Activated effector memory CD4-positive, alpha-beta T cell treated with anti-CD3 and anti-CD28 coated beads, Interleukin-2, amount 50 U/mL, for 16 hours (primary cell): ENCODE measurements around the gene PI16.
"Not testable (repeated sequence)": the region's sequence is repeated elsewhere in the genome, so short reads cannot be mapped to it uniquely, and the experiment has no call there.

Source experiments
- DNase-seq: peaks from one replicate; pipeline ENCODE4 v3.0.0-alpha.2; 2020

Gene PI16

DNA sequence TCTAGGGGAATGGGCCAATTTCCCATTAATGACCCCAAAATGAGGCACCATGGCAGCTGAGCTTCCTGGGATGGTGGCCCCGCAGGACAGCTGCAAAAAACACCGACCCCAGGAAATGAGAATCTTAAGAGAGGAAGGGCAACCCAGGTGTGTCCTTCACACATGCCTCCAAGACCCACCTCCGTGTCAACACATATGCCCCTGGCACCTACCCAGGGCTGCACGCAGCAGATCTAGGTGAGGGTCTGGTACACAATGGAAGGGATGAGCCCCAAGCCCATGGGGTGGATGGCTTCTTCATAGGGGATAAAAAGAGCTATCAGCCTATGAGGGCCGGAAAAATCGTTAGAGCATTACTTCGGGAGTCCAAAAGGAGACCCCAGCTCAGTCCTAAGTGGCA lies 22.0 kb downstream of the PI16 start:
- no peak for DNase-seq

DNA sequence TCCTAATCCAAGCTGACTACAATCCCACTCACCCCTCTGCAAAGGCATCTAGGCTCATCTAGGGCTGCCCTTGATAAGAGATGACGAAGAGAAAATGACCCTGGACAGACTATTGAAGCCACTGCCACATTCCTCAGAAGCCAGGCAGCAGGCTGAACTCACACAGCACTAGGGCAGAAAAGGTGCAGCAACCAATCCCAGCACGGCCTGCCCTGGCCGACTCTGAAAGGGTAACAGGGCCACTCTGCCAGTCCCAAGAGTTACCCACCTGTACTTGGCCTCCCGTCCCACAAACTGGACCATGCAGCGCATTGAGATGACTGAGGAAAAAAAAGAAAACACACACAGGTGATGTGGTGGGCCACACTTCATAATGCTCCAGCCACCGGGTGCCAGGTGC lies 22.4 kb downstream of the PI16 start:
- DNase-seq, result no peak

DNA sequence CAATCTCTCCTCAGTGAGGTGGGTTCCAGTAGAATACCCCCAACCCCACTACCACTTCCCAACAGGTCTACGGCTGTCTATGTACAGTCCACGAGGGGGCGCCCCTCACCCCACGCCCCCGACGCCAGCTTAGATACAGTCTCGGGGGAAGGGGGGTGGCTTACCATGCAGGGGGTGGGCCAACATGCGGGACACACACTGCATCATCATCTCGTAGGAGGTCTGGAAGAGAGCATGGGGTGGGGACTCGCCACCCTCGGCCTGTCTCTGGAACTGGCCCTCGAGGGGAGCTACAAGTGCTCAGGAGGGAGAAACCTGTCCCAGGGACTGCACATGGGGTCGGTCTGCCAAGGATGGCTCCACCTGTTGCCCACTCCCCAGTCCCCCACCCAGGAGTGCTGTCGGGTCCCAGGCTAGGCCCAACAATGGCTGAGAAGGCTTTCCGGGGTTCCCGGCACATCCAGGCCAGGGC lies 23.0 kb downstream of the PI16 start:
- DNase-seq, result peak; percentile 68

DNA sequence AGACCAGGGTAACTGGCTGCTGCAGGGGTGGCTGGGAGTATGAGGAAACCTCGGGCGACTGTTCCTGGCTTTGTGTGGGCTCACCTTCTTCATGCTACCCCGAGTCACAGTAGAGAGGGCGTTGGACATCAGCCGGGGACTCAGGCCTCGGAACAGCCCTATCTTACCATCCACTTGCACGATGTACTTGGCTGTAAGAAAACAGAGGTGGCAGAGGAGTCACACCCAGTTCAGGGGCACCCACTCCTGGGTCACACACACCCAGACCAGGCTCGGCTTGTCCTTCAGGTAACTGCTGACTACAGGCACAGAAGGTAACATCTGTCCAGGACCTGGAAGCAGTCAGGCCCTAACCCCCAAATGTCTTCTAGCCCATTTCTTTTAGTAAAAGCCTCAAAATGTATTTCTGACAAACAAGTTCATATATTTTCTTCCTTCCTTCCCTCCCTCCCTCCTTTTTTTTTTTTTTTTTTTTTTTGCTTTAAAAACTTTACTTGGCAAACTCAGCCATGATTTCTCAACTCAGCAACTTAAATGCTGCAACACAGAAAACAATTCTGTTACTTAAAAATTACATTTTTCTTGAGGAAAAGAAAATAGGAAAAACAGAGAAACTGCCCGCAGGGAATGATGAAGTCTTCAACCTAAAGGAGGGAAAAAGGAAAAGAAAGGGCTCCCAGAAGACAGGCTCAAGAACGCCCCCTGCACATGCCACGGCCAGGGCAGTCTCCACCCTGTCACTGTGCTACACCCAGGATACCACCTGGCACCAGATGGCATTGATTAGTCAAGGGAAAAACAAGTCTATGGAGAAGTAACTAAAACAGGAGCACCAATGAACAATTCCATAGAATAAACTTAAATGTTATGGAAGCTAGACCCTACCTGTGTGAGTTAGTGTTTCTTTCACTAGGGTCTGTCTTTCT lies 24.1 kb downstream of the PI16 start:
- DNase-seq, result no peak

DNA sequence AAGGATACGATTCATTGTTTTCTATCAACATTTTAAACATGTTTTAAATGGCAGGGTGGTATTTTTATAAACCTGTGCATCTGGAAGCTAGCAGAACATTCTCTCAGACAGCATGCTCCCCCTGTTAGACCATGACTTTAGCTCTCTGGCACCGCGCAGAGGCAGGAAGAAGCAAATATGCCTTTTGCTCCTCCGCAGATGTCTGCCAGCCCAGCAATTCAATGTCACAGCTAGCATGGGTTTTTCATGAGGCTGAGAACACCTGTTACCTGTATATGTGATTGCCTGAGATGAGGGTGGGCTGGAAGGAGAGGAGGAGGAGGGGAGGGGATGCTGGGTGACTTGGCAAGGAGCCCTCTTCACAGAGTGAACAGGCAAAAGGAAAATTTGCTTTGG lies 24.8 kb downstream of the PI16 start:
- DNase-seq, result peak; percentile 71

DNA sequence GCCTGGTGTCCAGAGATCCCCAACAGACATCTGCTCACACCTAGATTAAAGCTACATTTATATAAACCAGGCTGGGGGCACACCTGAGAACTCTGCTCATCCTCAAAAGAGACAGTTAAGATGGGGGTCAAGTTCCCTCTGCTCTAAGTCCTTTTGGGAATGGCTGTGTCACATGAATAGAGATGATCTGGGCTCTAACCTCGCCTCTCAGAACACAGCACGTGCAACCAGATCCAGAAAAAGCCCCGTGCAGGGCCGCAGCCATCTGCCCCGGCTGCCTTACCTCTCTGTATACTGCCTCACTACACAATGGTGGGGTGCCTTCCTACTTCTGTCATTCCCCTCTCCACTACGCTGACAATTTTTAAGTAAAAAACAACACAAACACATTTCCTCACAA lies 25.6 kb downstream of the PI16 start:
- DNase-seq, result no peak

DNA sequence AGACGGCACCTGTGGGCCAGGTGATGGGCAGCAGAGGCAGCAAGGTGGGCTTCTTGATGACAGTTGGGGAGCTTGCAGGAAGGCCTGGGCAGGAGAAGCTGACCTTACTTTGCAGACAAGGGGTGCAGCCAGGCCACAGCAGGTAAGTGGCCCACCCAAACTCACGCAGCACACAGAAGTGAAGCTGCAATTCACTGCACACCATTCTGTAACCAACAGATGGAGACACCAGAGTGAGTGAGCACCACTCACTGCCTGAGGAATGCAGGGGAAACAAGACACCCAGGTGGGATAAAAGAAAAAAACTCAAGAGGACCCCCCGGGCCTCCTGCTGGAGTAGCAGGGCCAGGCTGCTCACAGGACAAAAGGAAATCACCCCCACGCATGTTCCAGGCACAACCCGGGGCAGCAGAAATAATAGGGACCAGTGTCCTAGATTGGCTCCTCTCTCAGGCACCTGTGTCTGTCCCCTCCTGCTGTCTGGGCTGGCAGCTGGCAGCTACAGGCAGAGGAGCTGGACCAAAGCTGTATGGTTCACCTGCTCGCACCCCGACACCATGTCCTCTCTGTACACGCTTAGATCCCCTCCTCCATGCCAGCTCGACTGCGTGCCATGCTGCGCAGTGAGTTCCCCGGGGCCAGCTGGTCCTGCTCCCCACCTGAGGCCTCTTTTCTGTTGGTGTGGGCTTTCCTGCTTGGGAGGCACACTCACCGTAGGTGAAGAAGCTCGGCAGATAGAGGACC lies 26.5 kb downstream of the PI16 start:
- no peak for DNase-seq

DNA sequence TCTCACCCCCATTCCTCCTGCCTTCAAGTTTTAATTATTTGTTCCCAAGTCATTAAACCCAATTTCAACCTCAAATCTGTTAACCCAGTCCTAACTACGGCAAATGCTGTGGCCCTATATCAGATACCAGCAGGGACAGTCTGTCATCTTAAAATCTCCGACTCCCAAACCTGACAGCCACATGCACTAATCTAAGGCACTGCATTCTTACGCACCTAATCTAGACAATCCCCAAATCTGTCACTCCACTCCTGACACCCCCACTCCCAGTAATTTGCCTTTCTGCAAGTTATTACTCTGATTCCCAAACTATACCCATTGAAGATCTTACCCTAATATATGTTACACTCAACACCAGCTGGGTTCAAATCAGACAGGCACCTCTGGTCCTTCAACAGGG lies 29.0 kb downstream of the PI16 start:
- no peak for DNase-seq

DNA sequence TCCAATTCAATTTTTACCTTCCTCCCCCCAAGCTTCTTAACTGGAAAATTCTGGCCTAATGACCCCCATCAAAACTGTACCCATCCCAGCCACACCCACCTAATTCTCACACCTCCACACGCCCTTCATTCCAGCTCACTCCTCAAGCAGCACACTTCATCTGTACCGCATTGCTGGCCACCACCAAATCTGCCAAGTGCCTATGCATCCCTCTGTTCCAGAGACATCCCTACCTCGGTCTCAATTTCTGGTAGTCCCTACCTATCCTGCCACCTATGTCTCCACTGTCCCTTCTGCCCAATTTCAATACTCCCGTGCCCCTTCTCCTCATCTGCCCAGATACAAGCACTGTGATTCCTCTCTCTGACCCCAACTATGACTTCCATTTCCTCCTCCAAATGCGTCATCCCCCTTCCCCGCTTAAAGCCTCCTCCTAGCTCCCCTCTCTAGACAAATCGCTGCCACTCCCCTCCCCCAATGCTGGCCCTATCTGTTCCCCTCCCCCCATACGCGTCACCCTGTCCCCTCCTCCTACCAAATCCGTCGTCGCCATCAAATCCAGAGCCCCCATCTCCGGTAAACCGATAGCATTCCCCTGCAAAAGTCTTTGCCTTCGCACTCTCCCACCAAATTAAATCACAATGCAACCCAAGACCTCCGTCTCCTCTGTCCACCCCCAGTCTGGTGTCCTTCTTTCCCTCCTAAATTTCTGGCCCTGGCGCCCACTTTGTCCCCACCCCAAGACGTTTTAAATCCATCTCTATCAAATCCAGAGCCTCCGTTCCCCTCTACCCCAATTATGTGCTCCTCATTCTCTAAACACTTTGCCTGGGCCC lies 30.3 kb downstream of the PI16 start:
- DNase-seq, result peak; percentile 82

DNA sequence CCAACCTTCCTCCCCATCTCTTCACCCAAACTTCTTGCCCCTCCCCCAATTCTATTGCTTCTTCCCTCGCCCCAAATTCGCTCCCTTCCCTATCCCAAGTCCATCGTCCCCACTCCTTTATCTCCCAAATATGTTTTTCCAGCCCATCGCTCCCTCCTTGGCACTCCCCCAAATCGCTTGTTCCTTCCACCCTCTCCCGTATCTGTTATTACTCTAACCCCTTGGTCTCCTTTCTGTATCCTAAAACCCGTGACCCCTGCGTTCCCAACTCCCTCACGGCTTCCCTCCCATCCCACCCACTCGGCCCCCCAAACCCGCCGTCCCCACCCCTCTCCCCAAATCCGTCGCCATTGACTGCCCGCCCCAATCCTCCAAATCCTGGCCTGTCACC lies 30.9 kb downstream of the PI16 start:
- DNase-seq, result no peak

DNA sequence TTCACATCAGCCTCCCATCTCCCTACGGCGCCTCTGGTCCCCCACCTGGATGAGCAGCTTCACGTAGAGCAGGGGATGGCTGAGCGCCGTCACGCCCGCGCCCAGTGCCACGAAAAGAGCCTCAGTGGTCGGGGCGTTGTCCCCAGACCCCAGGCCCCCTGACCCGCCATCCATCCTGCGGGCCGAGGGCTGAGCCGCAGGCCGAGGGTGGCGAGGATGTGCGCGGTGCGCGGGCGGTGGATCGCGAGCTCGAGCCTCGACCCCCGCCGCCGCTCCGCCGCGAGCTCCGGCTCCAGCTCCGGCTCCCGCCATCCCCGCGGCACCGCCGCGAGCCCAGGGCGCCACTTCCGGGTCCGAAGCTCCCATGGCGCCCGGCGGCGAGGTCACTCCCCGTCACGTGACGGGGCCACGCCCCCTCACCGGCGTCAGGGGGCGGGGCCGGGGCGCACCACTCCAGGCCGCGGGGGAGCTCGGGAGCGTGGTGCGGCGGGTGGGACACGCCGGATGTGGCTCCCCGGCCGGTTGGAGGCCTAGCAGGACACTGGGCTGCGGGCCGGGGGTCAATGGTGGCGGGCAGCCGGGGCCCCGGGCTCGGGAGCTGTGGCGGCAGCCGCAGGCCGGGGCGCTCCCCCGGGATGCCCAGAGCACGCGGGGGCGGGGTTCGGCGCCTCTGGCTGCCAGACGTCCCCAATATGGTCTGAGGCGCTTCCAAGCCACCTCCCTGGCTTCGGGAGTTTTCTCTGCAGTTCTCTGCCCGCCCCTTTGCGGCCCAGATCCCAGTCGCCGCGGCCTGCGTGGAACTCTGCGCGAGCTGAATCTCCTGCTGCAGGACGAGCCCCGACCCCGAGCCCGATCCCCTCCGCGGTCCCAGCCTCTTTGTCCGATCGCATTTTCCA lies 31.5 kb downstream of the PI16 start, which contains the start of gene MTCH1:
Gene MTCH1, minus strand, starts transcription at position 389 of the 896 bp plus-strand sequence. Its CDS starts 23 bp downstream, at position 366.
- peak; percentile 95 for DNase-seq

DNA sequence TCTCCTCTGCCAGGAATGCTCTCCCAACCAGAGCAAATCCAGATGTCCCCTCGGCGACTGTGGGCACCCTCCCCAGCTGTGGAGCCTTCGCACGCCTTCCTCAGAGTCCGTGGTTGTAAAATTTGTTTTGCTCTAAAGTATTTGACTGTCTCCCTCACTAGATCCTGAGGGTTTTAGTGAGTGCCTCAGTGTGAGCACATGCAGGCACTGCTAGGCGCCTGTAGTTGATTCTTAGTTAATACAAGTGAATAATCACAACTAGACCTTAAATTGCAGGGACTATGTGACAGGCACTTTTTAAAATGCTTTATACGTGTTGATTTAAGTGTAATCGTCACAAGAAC lies 32.1 kb downstream of the PI16 start:
- no peak for DNase-seq

DNA sequence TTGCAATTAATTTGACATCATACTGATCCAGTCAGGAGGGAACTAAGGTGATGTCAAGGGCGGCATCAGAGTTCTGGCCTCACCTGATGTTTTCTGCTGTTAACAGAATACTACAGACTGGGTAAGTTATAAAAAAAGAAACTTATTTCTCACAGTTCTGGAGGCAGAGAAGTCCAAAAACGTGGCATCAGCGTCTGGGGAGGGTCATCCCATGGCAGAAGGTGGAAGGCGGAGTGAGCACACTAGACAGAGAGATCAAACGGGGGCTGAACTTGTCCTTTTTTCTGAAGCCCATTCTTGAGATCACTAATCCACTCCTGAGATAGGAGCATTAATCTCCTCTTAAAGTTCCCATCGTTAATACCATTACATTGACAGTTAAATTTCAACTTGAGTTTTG lies 34.7 kb downstream of the PI16 start:
- DNase-seq, result no peak

DNA sequence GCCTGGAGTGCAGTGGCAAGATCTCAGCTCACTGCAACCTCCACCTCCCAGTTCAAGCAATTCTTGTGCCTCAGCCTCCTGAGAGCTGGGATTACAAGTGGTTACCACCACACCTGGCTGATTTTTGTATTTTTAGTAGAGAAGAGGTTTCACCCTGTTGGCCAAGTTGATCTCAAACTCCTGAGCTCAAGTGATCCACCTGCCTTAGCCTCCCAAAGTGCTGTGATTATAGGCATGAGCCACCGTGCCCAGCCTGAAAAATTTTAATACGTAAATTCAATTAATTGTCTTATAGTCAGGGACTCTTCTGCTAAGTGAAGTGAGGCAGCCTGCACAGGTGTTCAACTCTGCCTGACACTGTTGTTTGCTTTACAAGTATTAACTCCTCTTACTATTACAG lies 35.9 kb downstream of the PI16 start:
- DNase-seq, result not testable (repeated sequence)

DNA sequence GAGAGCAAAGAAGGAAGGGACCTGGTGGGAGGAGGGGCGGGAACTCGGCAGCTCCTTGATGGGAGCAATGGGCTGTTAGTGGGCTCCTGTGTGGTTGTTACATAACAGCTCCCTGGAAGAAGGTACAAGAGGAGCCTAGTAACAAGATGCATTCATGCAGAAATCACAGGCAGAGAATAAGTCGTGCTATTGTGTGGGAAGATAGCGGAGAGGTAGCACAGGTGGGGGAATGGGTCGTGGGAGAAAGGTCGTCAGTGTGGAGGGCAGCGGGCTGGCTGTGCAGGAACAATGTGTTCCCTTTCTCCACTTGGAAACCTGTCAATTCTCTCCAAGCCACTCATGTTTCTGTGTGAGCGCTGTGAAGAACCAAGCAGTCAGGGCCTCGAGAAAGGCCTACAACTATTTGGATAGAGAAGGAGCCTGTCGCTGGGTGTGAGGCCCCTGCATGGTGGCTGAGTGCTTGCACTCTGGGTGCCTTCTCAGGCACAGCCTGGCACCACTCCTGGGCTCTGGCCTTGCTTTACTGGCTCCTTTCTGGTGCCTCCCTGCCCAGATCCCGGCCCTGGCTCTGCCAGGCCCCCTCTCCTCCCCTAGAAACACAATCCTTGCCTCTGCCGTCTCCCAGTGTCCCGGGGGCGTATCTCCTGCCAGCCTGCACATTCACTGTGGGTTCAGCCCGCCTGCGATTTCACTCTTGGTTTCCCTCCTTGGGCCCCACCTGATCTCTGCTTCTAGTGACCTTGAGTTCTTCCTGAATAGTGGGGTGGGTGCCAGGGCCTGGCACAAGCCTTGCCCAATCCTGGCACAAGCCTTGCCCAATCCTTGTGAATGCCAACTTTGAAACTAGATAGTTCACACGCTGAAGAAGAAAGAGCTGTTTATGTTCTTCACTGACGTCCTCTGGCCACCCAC lies 43.5 kb downstream of the PI16 start:
- DNase-seq, result no peak

DNA sequence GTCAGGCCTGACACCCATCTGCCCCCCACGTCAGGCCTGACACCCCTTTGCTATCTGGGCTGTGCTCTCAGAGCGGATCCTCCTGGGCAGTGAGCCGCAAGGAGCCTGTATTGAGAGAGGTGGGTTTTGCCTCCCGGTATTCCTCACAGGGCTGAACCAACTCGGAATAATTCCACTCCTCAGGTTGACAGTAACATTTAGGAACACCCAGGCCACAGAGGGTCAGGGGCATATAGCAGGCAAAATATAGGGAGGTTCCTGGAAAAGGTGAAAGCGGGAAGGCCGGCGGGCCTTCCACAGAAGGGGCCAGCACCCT lies 44.1 kb downstream of the PI16 start:
- DNase-seq, result no peak

DNA sequence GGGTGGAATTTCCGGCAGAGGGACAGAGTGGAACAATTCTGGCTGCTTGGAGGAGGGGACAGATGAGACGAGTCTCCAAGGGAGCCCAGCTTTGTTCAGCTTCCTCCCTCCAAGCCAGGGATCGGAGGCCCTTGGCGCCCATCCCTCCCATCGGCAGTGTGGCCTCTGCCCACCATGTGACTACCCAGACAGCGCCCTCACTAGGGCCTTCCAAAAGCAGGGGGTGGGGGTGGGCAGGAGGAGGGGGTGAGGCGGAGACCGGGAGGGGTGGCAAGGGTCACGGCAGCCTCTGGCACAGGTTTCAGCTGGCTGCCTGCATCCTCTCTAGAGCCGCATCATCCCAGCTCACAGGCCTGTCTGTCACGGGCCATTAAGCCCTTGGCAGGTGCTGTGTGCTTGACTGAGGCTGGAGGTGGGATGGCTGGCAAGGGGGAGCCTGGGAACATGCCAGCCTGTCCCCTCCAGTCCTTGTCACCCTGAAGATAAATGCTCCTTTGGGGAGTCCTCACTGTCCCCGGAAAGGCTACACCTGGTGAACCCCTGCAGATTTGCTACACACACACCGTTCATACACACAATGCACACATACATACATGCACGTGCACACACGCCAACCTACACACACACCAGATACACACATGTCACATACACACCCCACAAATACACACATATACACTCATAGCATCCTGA lies 44.7 kb downstream of the PI16 start:
- no peak for DNase-seq

DNA sequence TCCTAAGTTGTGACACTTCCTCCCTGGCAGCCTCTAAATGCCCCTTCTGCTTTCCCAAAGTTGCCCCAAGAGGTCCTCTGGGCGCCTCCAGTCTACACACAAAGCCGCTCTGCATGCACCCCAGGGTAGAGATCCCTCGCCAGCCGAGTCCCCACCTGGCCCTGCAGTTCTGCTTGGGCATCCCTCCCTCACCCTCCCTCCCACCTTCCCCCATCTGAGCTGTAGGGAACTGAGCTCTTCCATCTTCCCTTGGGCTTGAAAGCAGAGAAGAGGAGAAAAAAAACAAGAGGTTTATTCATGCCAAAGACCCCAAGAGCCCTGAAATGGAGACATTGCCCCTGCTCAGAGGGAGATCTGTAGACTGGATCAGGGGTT lies 45.2 kb downstream of the PI16 start:
- DNase-seq, result no peak

DNA sequence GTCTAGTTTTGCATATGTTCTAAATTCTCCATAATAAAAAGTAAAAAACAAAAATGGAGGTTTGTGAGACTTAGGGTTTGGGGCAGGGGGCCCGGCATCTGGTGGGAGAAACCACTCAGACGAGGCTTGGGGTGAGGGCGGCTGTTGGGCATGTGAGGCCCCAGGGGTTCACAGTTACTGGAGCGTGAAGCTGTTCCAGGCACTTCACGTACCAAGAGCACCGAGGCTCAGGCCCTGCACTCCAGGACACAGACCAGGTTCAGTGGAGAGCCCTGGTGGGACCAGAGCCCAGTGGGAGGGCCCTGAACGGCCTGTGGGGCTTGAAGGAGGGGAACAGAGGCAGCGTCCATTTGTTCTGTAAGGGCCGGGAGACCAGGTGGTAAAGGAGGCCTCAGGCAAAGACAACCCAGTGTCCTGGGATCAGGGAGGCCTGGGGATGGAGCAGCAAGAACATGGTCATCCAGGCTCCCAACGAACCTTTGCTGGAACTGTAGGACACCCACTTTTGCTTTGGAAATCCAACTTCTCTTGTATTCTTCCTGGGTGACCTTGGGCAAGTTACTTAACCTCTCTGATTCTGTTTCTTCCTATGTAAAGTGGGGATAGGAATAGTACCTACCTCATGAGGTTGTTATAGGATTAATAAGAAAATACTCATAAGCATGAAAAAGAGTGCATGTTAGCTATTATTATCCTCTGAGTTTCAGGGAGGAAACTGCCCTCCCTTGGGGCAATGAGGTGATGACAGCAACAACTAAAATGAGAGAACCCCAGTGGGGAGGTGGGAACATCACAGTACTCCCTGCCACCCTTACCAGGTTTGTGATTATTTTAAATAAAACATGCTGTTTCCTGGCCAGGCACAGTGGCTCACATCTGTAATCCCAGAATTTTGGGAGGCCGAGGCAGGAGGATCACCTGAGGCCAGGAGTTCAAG lies 49.8 kb downstream of the PI16 start:
- DNase-seq, result no peak
